ENCODE data around the gene WDR53. TPM values are rescaled to one million over a fixed set of nuclear protein-coding genes. Genes with fewer than 3 reads are reported as not detected.

WDR53 gene
- total and polyA plus RNA-seq, 9 of the 15 experiments (the other 6 are each of a cell fraction or from before 2014, with no cell fraction given) = 13.0 to 34.5 (median 20.9) TPM

- TF ChIP-seq MGA (IDR thresholded peaks at IDR 0.05) = peak; percentile 81
- peak; percentile 83 for TF ChIP-seq PML (IDR thresholded peaks at IDR 0.05; ENCODE audit: low read length)
- no peak for TF ChIP-seq BRF2 (IDR thresholded peaks at IDR 0.05; ENCODE audit: borderline replicate concordance, insufficient read depth, insufficient read length)
- no peak for TF ChIP-seq RAD21 (CRISPR knock-in tag; conservative IDR thresholded peaks at IDR 0.05 in 1 of 2, IDR thresholded peaks at IDR 0.05 in 1 of 2)
- TF ChIP-seq THAP12 (CRISPR knock-in tag; IDR thresholded peaks at IDR 0.05) = peak; percentile 74
- no peak for TF ChIP-seq TSC22D4 (tag; IDR thresholded peaks at IDR 0.05)
- no peak for TF ChIP-seq ZFP30 (CRISPR knock-in tag; IDR thresholded peaks at IDR 0.05; ENCODE audit: borderline replicate concordance)
- TF ChIP-seq SRSF9 (IDR thresholded peaks at IDR 0.05; ENCODE audit: borderline replicate concordance, low read depth, low read length) = no peak
- TF ChIP-seq PCBP1 (IDR thresholded peaks at IDR 0.05; ENCODE audit: low read depth, low read length, poor library complexity, severe bottlenecking) = peak; percentile 71
- TF ChIP-seq TFAP4 (CRISPR knock-in tag; IDR thresholded peaks at IDR 0.05; ENCODE audit: borderline replicate concordance) = peak; percentile 80; the same call in 1 of the 2 replicates
Observed at GRCh38 chr3:196568246-196569002, at the start of gene WDR53, which contains the start of gene FBXO45 (continued).
